Left ventricle myocardium inferior (tissue), 1 donor: ENCODE data around the gene KCNMA1. TPM values are rescaled to one million over a fixed set of nuclear protein-coding genes. Genes with fewer than 3 reads are reported as not detected.

Experiments used
- DNase-seq: peaks from one replicate; pipeline ENCODE4 v3.0.0-alpha.2; 2020
- H3K27ac ChIP-seq: fragments of 200-600 bp; replicated peaks from 2 replicates; pipeline ENCODE4 v1.8.0; 2021
- H3K27me3 ChIP-seq: fragments of 200-600 bp; 2 replicates; pipeline ENCODE4 v1.8.0; 2021; ENCODE audit warnings: low read depth
- H3K36me3 ChIP-seq: fragments of 200-600 bp; 2 replicates; pipeline ENCODE4 v1.8.0; 2021
- H3K4me1 ChIP-seq: fragments of 200-600 bp; 2 replicates; pipeline ENCODE4 v1.8.0; 2021
- H3K4me3 ChIP-seq: fragments of 200-600 bp; 2 replicates; pipeline ENCODE4 v1.8.0; 2021; ENCODE audit warnings: mild to moderate bottlenecking, moderate library complexity
- H3K9me3 ChIP-seq: fragments of 200-600 bp; replicated peaks from 2 replicates; pipeline ENCODE4 v1.8.0; 2021
- CTCF ChIP-seq: fragments of 200-600 bp; IDR thresholded peaks from 2 replicates; pipeline ENCODE4 v1.8.0; 2021; ENCODE audit warnings: antibody characterized with exemption, mild to moderate bottlenecking, borderline replicate concordance
- intact Hi-C: fragments of 100-400 bp; cut with micrococcal nuclease; formaldehyde crosslinking; loops from one replicate; pipeline ENCODE4 v1.11.0; 2022
- total RNA-seq: library from RNA; stranded (reverse); fragmentation: NEBNext Ultra II Directional; extraction: Animal tissue kit (Norgen Biotek cat#: 25700); gene quantifications from one replicate; pipeline ENCODE4 v1.2.1, GENCODE V29; 2021
- donor health status: DM: no; HTN: yes; CAD: no; lungs with severe emphysema.

KCNMA1 gene
- total RNA-seq, 1 donor from 2014 or later, result 1.8 TPM

- DNase-seq, result no peak
- peaks cover 9% of the 10 kb centered on the region for H3K4me1 ChIP-seq
- H3K4me3 ChIP-seq, result no peak overlapping the region
- H3K36me3 ChIP-seq, result no peaks in the 10 kb centered on the region
- H3K27ac ChIP-seq, result no peak overlapping the region
- intact Hi-C loops, result no loop called here
- H3K27me3 ChIP-seq, result no peaks in the 10 kb centered on the region
- H3K9me3 ChIP-seq, result no peaks in the 10 kb centered on the region
- TF ChIP-seq CTCF, result no peak
Measured at GRCh38 chr10:77068272-77068671, 569.3 kb downstream of the KCNMA1 start.

GRCh38 chr10:77062381-77062780 is 575.2 kb downstream of the KCNMA1 start:
- H3K27me3 ChIP-seq, result no peaks in the 10 kb centered on the region
- no peaks in the 10 kb centered on the region for H3K36me3 ChIP-seq
- H3K27ac ChIP-seq, result no peak overlapping the region
- no peak for DNase-seq
- H3K9me3 ChIP-seq, result no peaks in the 10 kb centered on the region
- no peak for TF ChIP-seq CTCF
- intact Hi-C loops, result no loop called here
- no peak overlapping the region for H3K4me3 ChIP-seq
- no peaks in the 10 kb centered on the region for H3K4me1 ChIP-seq

- no peaks in the 10 kb centered on the region for H3K36me3 ChIP-seq
- H3K4me3 ChIP-seq, result no peak overlapping the region
- H3K27ac ChIP-seq, result no peak overlapping the region
- no peaks in the 10 kb centered on the region for H3K27me3 ChIP-seq
- H3K9me3 ChIP-seq, result no peaks in the 10 kb centered on the region
- intact Hi-C loops, result no loop called here
- no peaks in the 10 kb centered on the region for H3K4me1 ChIP-seq
- DNase-seq, result no peak
- no peak for TF ChIP-seq CTCF
Measured at GRCh38 chr10:77060913-77061312, 576.7 kb downstream of the KCNMA1 start.

- Histone ChIP-seq H3K36me3 (no peaks in the 10 kb centered on the region), H3K9me3 (no peaks in the 10 kb centered on the region), H3K4me3 (no peak overlapping the region), H3K27me3 (peaks cover 24% of the 10 kb centered on the region), H3K27ac (no peak overlapping the region), H3K4me1 (no peaks in the 10 kb centered on the region)
- TF ChIP-seq CTCF, result no peak
- intact Hi-C loops, result no loop called here
- no peak for DNase-seq
Measured at GRCh38 chr10:77056650-77057049, 581.0 kb downstream of the KCNMA1 start.

GRCh38 chr10:77052593-77052992 is 585.0 kb downstream of the KCNMA1 start:
- no peak for TF ChIP-seq CTCF
- no peak for DNase-seq
- no peak overlapping the region for H3K4me3 ChIP-seq
- intact Hi-C loops, result no loop called here
- H3K36me3 ChIP-seq, result no peaks in the 10 kb centered on the region
- H3K9me3 ChIP-seq, result no peaks in the 10 kb centered on the region
- no peaks in the 10 kb centered on the region for H3K4me1 ChIP-seq
- peaks cover 32% of the 10 kb centered on the region for H3K27me3 ChIP-seq
- no peak overlapping the region for H3K27ac ChIP-seq

- Histone ChIP-seq H3K27ac (no peak overlapping the region), H3K4me3 (no peak overlapping the region), H3K27me3 (peaks cover 32% of the 10 kb centered on the region), H3K36me3 (no peaks in the 10 kb centered on the region), H3K9me3 (no peaks in the 10 kb centered on the region), H3K4me1 (no peaks in the 10 kb centered on the region)
- no peak for TF ChIP-seq CTCF
- DNase-seq, result no peak
- intact Hi-C loops, result no loop called here
Measured at GRCh38 chr10:77051837-77052236, 585.8 kb downstream of the KCNMA1 start.
